DOHH2 (cell line): Measurements from ENCODE around the gene TBCD.

Source experiments
- H3F3A ChIP-seq: fragments of 200-600 bp; sonication (generic), shearing (Covaris generic); 2 replicates; pipeline ENCODE4 v1.6.0; 2016; ENCODE audit warnings: antibody characterized with exemption, mild to moderate bottlenecking; ENCODE audit not compliant: control insufficient read depth, insufficient read depth
- H3K27ac ChIP-seq: fragments of 200-600 bp; sonication (generic); 2 replicates; pipeline ENCODE4 v1.5.1; 2014; ENCODE audit warnings: low read depth, mild to moderate bottlenecking, low read length, moderate library complexity
- H3K27me3 ChIP-seq: fragments of 200-600 bp; sonication (generic); 2 replicates; pipeline ENCODE4 v1.6.1; 2014; ENCODE audit warnings: mild to moderate bottlenecking, low read length, mixed read lengths; ENCODE audit not compliant: control insufficient read depth
- H3K36me3 ChIP-seq: fragments of 200-600 bp; sonication (generic); 2 replicates; pipeline ENCODE4 v1.6.1; 2014; ENCODE audit warnings: mild to moderate bottlenecking, low read length, moderate library complexity, mixed read lengths; ENCODE audit not compliant: control insufficient read depth
- H3K4me1 ChIP-seq: fragments of 200-600 bp; sonication (generic); 2 replicates; pipeline ENCODE4 v1.6.1; 2014; ENCODE audit warnings: mild to moderate bottlenecking, low read length, mixed read lengths; ENCODE audit not compliant: control insufficient read depth
- H3K4me2 ChIP-seq: fragments of 200-600 bp; sonication (generic); 2 replicates; pipeline ENCODE4 v1.6.0; 2014; ENCODE audit warnings: mild to moderate bottlenecking, low read length, moderate library complexity
- H3K4me3 ChIP-seq: fragments of 200-600 bp; sonication (generic); 2 replicates; pipeline ENCODE4 v1.5.1; 2014; ENCODE audit warnings: mild to moderate bottlenecking, low read length, mixed read lengths
- H3K79me2 ChIP-seq: fragments of 200-600 bp; sonication (generic); 2 replicates; pipeline ENCODE4 v1.6.1; 2014; ENCODE audit warnings: mild to moderate bottlenecking, low read length, mixed read lengths; ENCODE audit not compliant: control insufficient read depth
- H3K9me2 ChIP-seq: fragments of 200-600 bp; sonication (generic); replicated peaks from 2 replicates; pipeline ENCODE4 v1.6.1; 2014; ENCODE audit warnings: mild to moderate bottlenecking, low read length, mixed read lengths; ENCODE audit not compliant: control insufficient read depth
- H3K9me3 ChIP-seq: fragments of 200-600 bp; sonication (generic); 2 replicates; pipeline ENCODE4 v1.6.1; 2014; ENCODE audit warnings: antibody characterized with exemption, low read length, mixed read lengths; ENCODE audit not compliant: control insufficient read depth, insufficient read depth
- H4K20me1 ChIP-seq: fragments of 200-600 bp; sonication (generic); 2 replicates; pipeline ENCODE4 v1.6.0; 2014; ENCODE audit warnings: low read depth, mild to moderate bottlenecking, antibody characterized with exemption, low read length, moderate library complexity; ENCODE audit not compliant: control insufficient read depth, insufficient read depth
- CTCF ChIP-seq: fragments of 200-600 bp; sonication (generic); IDR thresholded peaks from one replicate; pipeline ENCODE4 v1.5.1; 2014; ENCODE audit warnings: antibody characterized with exemption, mild to moderate bottlenecking, low read depth, low read length; ENCODE audit not compliant: poor library complexity, severe bottlenecking
- EZH2phosphoT487 ChIP-seq: fragments of 200-600 bp; sonication (generic); IDR thresholded peaks from 2 replicates; pipeline ENCODE4 v1.6.1; 2017; ENCODE audit warnings: borderline replicate concordance, mild to moderate bottlenecking, antibody characterized with exemption, low read length, moderate library complexity, mixed read lengths

The TBCD gene

GRCh38 chr17:82813299-82814051, 61.6 kb downstream of the TBCD start:
- Histone ChIP-seq H3K9me2 (no peaks in the 10 kb centered on the region), H3K4me3 (no peak overlapping the region), H3F3A (no peaks in the 10 kb centered on the region), H3K36me3 (peaks cover 41% of the 10 kb centered on the region), H3K9me3 (no peaks in the 10 kb centered on the region), H3K27me3 (no peaks in the 10 kb centered on the region), H3K27ac (no peak overlapping the region), H3K4me1 (peaks cover 2% of the 10 kb centered on the region; the same call in 1 of the 2 replicates), H3K79me2 (no peaks in the 10 kb centered on the region), H3K4me2 (no peak overlapping the region), H4K20me1 (no peaks in the 10 kb centered on the region)
- TF ChIP-seq EZH2phosphoT487 (no peak), CTCF (no peak)

- Histone ChIP-seq H3K4me2 (no peak overlapping the region), H3K4me1 (peaks cover 13% of the 10 kb centered on the region), H3K9me2 (no peaks in the 10 kb centered on the region), H3K9me3 (no peaks in the 10 kb centered on the region), H3K36me3 (peaks cover 41% of the 10 kb centered on the region), H3K79me2 (no peaks in the 10 kb centered on the region), H4K20me1 (no peaks in the 10 kb centered on the region), H3K4me3 (no peak overlapping the region), H3F3A (no peaks in the 10 kb centered on the region), H3K27me3 (no peaks in the 10 kb centered on the region), H3K27ac (no peak overlapping the region)
- TF ChIP-seq EZH2phosphoT487 (no peak), CTCF (no peak)
Measured at GRCh38 chr17:82814834-82815233, 63.0 kb downstream of the TBCD start.

- Histone ChIP-seq H3K27ac (no peak overlapping the region), H3K4me3 (no peak overlapping the region), H3K79me2 (no peaks in the 10 kb centered on the region), H3K4me2 (no peak overlapping the region), H3F3A (no peaks in the 10 kb centered on the region), H3K9me2 (no peaks in the 10 kb centered on the region), H3K9me3 (no peaks in the 10 kb centered on the region), H3K27me3 (no peaks in the 10 kb centered on the region), H3K4me1 (peaks cover 13% of the 10 kb centered on the region), H4K20me1 (no peaks in the 10 kb centered on the region), H3K36me3 (peaks cover 36% of the 10 kb centered on the region)
- TF ChIP-seq EZH2phosphoT487: no peak
- TF ChIP-seq CTCF: no peak
Measured at GRCh38 chr17:82815354-82815753, 63.5 kb downstream of the TBCD start.
